H9 (cell line): ENCODE results near the gene DPP7. TPM values are rescaled to one million over a fixed set of nuclear protein-coding genes. Genes with fewer than 3 reads are reported as not detected.

Experiments
- DNase-seq: peaks from one replicate; pipeline ENCODE4 v3.0.0-alpha.2; 2017
- H2AFZ ChIP-seq: one replicate; pipeline ENCODE4 v1.6.1; 2013; ENCODE audit warnings: mild to moderate bottlenecking, low read length, control low read depth, moderate library complexity
- H2AK5ac ChIP-seq: 2 replicates; pipeline ENCODE4 v1.6.1; 2013; ENCODE audit warnings: low read length, control low read depth, mixed read lengths; ENCODE audit not compliant: insufficient read length
- H2BK120ac ChIP-seq: one replicate; pipeline ENCODE4 v1.6.1; 2013; ENCODE audit warnings: low read depth, mild to moderate bottlenecking, low read length, control low read depth, inconsistent platforms; ENCODE audit not compliant: poor library complexity, severe bottlenecking
- H2BK12ac ChIP-seq: 2 replicates; pipeline ENCODE4 v1.6.1; 2013; ENCODE audit warnings: low read length, control low read depth, mixed read lengths, low read depth; ENCODE audit not compliant: insufficient read length
- H2BK15ac ChIP-seq: 2 replicates; pipeline ENCODE4 v1.6.1; 2013; ENCODE audit warnings: low read depth, low read length, control low read depth
- H2BK20ac ChIP-seq: one replicate; pipeline ENCODE4 v1.6.1; 2013; ENCODE audit warnings: low read depth, mild to moderate bottlenecking, low read length, control low read depth, inconsistent platforms; ENCODE audit not compliant: poor library complexity, severe bottlenecking
- H2BK5ac ChIP-seq: 2 replicates; pipeline ENCODE4 v1.6.1; 2013; ENCODE audit warnings: low read length, control low read depth, mixed read lengths; ENCODE audit not compliant: insufficient read length
- H3K14ac ChIP-seq: 2 replicates; pipeline ENCODE4 v1.6.1; 2013; ENCODE audit warnings: low read length, control low read depth; ENCODE audit not compliant: insufficient read depth
- H3K18ac ChIP-seq: 2 replicates; pipeline ENCODE4 v1.6.1; 2013; ENCODE audit warnings: low read depth, mild to moderate bottlenecking, mixed read lengths, low read length, control low read depth; ENCODE audit not compliant: insufficient read length
- H3K23ac ChIP-seq: 2 replicates; pipeline ENCODE4 v1.6.1; 2013; ENCODE audit warnings: low read length, control low read depth, mixed read lengths, low read depth; ENCODE audit not compliant: insufficient read length
- H3K23me2 ChIP-seq: 2 replicates; pipeline ENCODE4 v1.6.1; 2013; ENCODE audit warnings: low read depth, mild to moderate bottlenecking, mixed read lengths, low read length, control low read depth; ENCODE audit not compliant: insufficient read length, poor library complexity, severe bottlenecking
- H3K27ac ChIP-seq: 2 replicates; pipeline ENCODE4 v1.5.1; 2013; ENCODE audit warnings: low read length, control low read depth, mixed read lengths, low read depth; ENCODE audit not compliant: insufficient read length
- H3K27me3 ChIP-seq: 2 replicates; pipeline ENCODE4 v1.6.1; 2013; ENCODE audit warnings: low read length, control low read depth, inconsistent platforms; ENCODE audit not compliant: insufficient read depth
- H3K4ac ChIP-seq: 2 replicates; pipeline ENCODE4 v1.6.1; 2013; ENCODE audit warnings: low read depth, mild to moderate bottlenecking, control low read depth, inconsistent platforms, low read length, moderate library complexity
- H3K4me1 ChIP-seq: 2 replicates; pipeline ENCODE4 v1.6.1; 2013; ENCODE audit warnings: low read length, control low read depth, inconsistent platforms; ENCODE audit not compliant: insufficient read depth
- H3K4me2 ChIP-seq: 2 replicates; pipeline ENCODE4 v1.6.1; 2013; ENCODE audit warnings: low read length, control low read depth, mixed read lengths; ENCODE audit not compliant: insufficient read length, insufficient read depth
- H3K56ac ChIP-seq: 2 replicates; pipeline ENCODE4 v1.6.1; 2013; ENCODE audit warnings: low read depth, mild to moderate bottlenecking, mixed read lengths, low read length, control low read depth; ENCODE audit not compliant: insufficient read length
- H3K79me1 ChIP-seq: 2 replicates; pipeline ENCODE4 v1.6.1; 2013; ENCODE audit warnings: low read depth, mild to moderate bottlenecking, moderate library complexity, low read length, control low read depth, inconsistent platforms; ENCODE audit not compliant: insufficient read depth, poor library complexity, severe bottlenecking
- H3K79me2 ChIP-seq: 2 replicates; pipeline ENCODE4 v1.6.1; 2013; ENCODE audit warnings: low read length, control low read depth, inconsistent platforms; ENCODE audit not compliant: insufficient read depth
- H3K9ac ChIP-seq: 2 replicates; pipeline ENCODE4 v1.6.1; 2013; ENCODE audit warnings: low read length, control low read depth, mixed read lengths; ENCODE audit not compliant: insufficient read length; ENCODE audit errors: extremely low read depth
- H3K9me3 ChIP-seq: one replicate; pipeline ENCODE4 v1.6.1; 2013; ENCODE audit warnings: low read depth, low read length, inconsistent platforms; ENCODE audit not compliant: control insufficient read depth
- H3T11ph ChIP-seq: one replicate; pipeline ENCODE4 v1.6.1; 2013; ENCODE audit warnings: mild to moderate bottlenecking, low read length, control low read depth, inconsistent platforms
- H4K20me1 ChIP-seq: one replicate; pipeline ENCODE4 v1.6.1; 2013; ENCODE audit not compliant: control insufficient read depth, insufficient read length, insufficient read depth
- H4K5ac ChIP-seq: 2 replicates; pipeline ENCODE4 v1.6.1; 2013; ENCODE audit warnings: low read depth, mild to moderate bottlenecking, mixed read lengths, low read length, control low read depth; ENCODE audit not compliant: insufficient read length
- H4K8ac ChIP-seq: replicated peaks from 2 replicates; pipeline ENCODE4 v1.6.1; 2013; ENCODE audit warnings: low read length, control low read depth, mixed read lengths, low read depth; ENCODE audit not compliant: insufficient read length
- H4K91ac ChIP-seq: 2 replicates; pipeline ENCODE4 v1.6.1; 2013; ENCODE audit warnings: low read depth, mild to moderate bottlenecking, moderate library complexity, mixed read lengths, low read length, control low read depth; ENCODE audit not compliant: insufficient read length
- H3K27ac Mint-ChIP-seq, 3 experiments: 2 replicates in 2 of 3; 3 replicates in 1 of 3; pipeline ENCODE4 v1.8.0; 2020 to 2021; ENCODE audit warnings: mixed read lengths in 3 of 3, mild to moderate bottlenecking in 1 of 3, moderate library complexity in 1 of 3
- H3K27me3 Mint-ChIP-seq: 2 replicates; pipeline ENCODE4 v1.8.0; 2021; ENCODE audit warnings: low read depth, mild to moderate bottlenecking, moderate library complexity, mixed read lengths
- H3K36me3 Mint-ChIP-seq, 3 experiments: 2 replicates in 2 of 3; 3 replicates in 1 of 3; pipeline ENCODE4 v1.8.0; 2020 to 2021; ENCODE audit warnings: low read depth in 3 of 3, mixed read lengths in 3 of 3; ENCODE audit not compliant: insufficient read depth in 1 of 3
- H3K4me1 Mint-ChIP-seq, 2 experiments: 2 replicates each; pipeline ENCODE4 v1.8.0; 2020; ENCODE audit warnings: mixed read lengths in 2 of 2
- H3K4me3 Mint-ChIP-seq, 2 experiments: 2 replicates in 1 of 2; 3 replicates in 1 of 2; pipeline ENCODE4 v1.8.0; 2020 to 2021; ENCODE audit warnings: mild to moderate bottlenecking in 2 of 2, mixed read lengths in 2 of 2, moderate library complexity in 1 of 2
- H3K9me3 Mint-ChIP-seq, 2 experiments: 2 replicates in 1 of 2; 3 replicates in 1 of 2; pipeline ENCODE4 v1.8.0; 2020; ENCODE audit warnings: mild to moderate bottlenecking in 2 of 2, mixed read lengths in 2 of 2, moderate library complexity in 1 of 2
- CTCF ChIP-seq: fragments of 200-600 bp; sonication (generic); conservative IDR thresholded peaks from 3 replicates; pipeline ENCODE4 v1.8.0; 2021; ENCODE audit warnings: antibody characterized with exemption, mild to moderate bottlenecking
- WGBS: extraction: QIAGEN DNeasy Blood & Tissue Kit; methylation state at CpG from one replicate; pipeline ENCODE4 v1.1.7; 2013; ENCODE audit warnings: missing lambda C conversion rate, low lambda C conversion rate, mixed read lengths; ENCODE audit not compliant: insufficient read length; ENCODE audit errors: extremely low coverage; 5-methylcytosine and 5-hydroxymethylcytosine counted together
- total RNA-seq: library from RNA; stranded (reverse); gene quantifications from 2 replicates; pipeline ENCODE4 v1.2.1, GENCODE V29; 2021

Gene DPP7
- total RNA-seq, 1 experiment from 2014 or later: 29.4 TPM

- Histone ChIP-seq H2AFZ (no peak overlapping the region), H3K14ac (peak overlapping the region; percentile 72), H3K9ac (peak overlapping the region; percentile 28), H3K4ac (no peak overlapping the region), H3K79me1 (no peaks in the 10 kb centered on the region), H2BK15ac (no peak overlapping the region), H4K20me1 (no peaks in the 10 kb centered on the region), H3K4me2 (peak overlapping the region; percentile 71), H2BK20ac (no peak overlapping the region), H2BK12ac (no peak overlapping the region), H3K23me2 (peaks cover 4% of the 10 kb centered on the region), H2BK120ac (no peak overlapping the region), H3T11ph (no peak overlapping the region), H3K18ac (peak overlapping the region; percentile 65), H3K23ac (no peak overlapping the region), H4K91ac (no peak overlapping the region), H3K27ac (no peak overlapping the region), H3K27me3 (no peaks in the 10 kb centered on the region), H3K4me1 (no peaks in the 10 kb centered on the region), H3K9me3 (no peaks in the 10 kb centered on the region), H4K5ac (no peak overlapping the region), H3K79me2 (no peaks in the 10 kb centered on the region), H2AK5ac (no peak overlapping the region), H4K8ac (no peak overlapping the region), H3K56ac (no peak overlapping the region), H2BK5ac (no peak overlapping the region)
- TF ChIP-seq CTCF: no peak
- no CpG with 5 or more reads among the region's 86 CpGs for WGBS
- Mint-ChIP-seq H3K9me3 (no peaks in the 10 kb centered on the region), H3K4me3 (peak overlapping the region; percentile 76 to 81), H3K36me3 (no peaks in the 10 kb centered on the region; a peak in 1 of 7 replicates), H3K27me3 (peaks cover 42% of the 10 kb centered on the region), H3K27ac (no peak overlapping the region), H3K4me1 (peaks cover 14 to 17% of the 10 kb centered on the region in 2 experiments)
- peak; percentile 92 for DNase-seq
These were observed 15.1 kb upstream of the DPP7 start for GRCh38 chr9:137129456-137130175.
